ENCODE data around the gene MAPKAPK2.
A peak's percentile ranks its signal among the peaks of the same experiment; 100 is the strongest.

The MAPKAPK2 gene

DNA sequence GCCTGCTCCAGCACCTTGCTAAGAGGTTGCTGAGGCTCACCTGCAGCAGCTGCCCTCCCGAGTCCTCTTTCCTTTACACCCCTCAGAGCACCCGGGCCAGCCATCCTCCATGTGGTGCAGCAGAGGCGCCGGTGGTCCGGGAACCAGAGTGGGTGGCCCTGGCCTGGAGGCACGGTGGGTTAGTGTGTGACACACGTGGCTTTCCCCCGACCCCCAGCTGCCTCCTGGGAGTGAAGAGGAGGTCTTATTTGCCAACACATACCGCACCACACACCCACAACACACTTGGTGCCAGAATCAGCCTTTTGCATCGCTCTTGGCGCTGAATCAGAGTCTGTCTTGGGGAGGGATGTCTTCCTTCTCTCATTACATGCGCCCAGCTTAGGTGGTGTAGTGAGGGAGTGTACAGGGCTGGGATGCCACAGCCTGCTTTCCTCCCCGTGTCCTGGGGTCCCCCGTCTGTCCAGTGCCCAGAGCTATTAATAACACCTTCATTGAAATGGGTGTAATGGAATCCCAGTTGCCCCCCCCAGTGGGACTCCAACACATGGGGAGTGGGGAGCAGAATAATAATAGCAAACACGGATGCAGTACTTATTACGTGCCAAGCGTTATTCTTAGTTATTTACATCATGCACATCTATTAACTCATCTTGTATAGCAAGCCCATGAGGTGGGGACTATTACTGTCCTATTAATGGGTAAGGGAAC, 38.2 kb downstream of the MAPKAPK2 start:
- no peak for DNase-seq (ENCODE audit: low read depth)

- no peak for DNase-seq (ENCODE audit: low read depth)
These were observed 38.7 kb downstream of the MAPKAPK2 start for GRCh38 chr1:206723462-206723804.

DNA sequence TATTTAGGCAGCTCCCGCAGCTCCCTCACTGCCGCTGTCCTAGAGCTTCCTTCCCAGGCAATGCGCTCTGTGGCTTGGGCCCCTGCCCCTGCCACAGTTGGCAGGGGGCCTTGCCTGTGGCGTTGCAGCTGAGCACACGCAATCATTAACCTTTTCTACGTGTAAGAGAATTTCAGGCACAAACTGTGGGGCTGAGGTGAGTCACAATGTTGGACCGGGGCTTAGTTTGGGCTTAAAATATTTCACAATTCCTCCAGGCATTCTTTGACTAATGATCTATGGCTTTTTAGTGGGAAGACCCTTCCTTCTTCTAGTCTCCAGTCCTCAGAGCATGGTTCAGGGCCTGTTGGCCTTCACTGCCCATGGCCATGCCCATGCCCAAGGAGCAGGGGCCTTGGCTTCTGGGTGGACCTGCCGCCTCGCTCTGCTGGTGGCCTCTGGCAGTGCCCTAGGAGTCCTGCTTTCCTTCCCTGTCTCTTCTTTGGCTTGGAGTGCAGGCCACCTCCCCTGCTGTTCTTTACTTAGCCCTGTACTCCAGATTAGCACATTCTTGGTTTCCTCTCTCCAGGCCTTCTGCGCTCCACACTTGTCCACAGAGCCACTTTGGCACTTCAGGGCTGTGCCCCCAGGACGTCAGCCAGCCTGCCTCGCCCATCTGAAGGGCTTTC, 39.2 kb downstream of the MAPKAPK2 start:
- no peak for DNase-seq (ENCODE audit: low read depth)

DNA sequence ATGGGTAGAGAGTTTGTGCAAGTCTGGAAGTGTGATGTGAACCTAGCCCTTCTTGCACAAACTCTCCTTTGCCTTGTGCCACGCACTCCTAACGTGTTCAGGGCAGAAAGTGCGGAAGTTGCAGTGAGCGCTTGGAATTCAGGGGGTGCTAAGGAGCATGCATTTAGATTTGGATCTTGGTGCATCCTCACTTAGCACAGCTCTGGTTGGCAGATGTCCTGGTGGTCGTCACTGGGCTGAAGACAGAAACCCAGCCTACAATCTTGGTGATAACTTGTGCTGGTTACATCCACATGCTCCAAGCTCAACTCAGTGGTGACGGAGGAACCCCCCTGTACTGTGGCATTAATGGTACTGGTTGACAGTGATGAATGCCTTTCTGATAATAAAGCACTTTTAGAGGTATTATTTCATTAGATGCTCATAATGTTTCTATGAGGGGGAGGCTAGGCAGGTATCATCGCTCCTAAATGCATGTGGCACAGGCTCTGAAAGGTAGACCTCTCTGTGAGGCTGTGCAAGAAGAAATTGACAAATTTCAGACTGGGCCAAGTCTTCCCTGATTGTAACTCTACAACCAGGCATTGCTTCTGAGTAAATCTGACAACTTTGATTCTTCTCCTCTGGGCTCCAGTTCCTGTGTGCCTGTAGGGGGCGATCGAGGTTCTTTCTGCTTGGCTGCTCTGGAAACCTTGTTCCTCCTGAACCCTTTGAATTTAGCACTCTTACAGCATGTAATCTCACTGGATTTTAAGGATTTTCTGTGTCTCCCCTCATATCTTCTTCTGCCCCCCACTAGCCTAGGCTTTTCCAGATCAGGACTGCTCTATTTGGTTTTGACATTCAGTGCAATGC, 40.6 kb downstream of the MAPKAPK2 start:
- no peak for DNase-seq (ENCODE audit: low read depth)

GRCh38 chr1:206727981-206728696, 43.4 kb downstream of the MAPKAPK2 start:
- DNase-seq (ENCODE audit: low read depth), result no peak

DNA sequence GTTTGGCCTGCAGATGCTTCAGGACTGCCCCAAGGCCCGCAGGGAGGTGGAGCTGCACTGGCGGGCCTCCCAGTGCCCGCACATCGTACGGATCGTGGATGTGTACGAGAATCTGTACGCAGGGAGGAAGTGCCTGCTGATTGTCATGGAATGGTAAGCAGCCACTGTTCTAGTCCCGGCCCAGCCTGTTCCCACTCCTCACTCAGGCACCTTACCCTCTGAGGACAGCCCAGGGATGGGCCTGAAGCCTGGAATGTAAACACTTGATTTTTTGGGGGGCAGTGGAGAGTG, 43.9 kb downstream of the MAPKAPK2 start:
- DNase-seq (ENCODE audit: low read depth), result no peak

GRCh38 chr1:206729050-206729449, 44.3 kb downstream of the MAPKAPK2 start:
- DNase-seq (ENCODE audit: low read depth), result no peak

- no peak for DNase-seq (ENCODE audit: low read depth)
These were observed 44.8 kb downstream of the MAPKAPK2 start for GRCh38 chr1:206729507-206729906.

- no peak for DNase-seq (ENCODE audit: low read depth)
These were observed 47.8 kb downstream of the MAPKAPK2 start for GRCh38 chr1:206732508-206732907.

- no peak for DNase-seq (ENCODE audit: low read depth)
These were observed 48.3 kb downstream of the MAPKAPK2 start for GRCh38 chr1:206732992-206733391.

DNA sequence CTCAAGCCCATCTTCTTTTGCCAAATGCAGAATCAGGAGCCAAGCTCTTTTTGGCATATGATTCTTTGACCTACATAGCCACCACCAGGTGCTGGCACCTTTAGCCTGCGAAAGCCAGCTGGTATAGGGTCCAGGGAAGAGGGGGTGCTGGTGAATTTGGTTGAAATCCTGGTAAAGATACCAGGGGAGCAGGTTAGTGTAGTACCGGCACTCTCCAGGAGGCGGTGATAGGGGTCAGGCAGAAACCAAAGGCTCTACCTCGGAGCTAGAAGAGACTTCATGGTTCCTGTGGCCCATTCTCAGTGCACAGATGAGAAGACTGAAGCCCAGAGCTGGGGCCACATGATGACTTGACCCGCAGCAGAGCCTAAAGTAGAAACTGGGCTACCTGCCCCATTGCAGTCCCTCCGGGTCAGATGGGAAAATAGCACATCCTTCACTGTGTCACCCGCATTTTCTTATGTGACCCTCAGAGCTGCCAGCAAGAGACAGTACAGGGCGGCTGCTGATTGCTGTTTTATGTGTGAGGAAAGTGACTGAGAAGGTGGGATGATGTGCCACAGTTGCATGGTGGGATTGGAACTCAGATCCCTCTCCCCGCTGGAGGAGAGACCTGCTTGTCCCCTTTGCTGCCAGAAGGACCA, 49.9 kb downstream of the MAPKAPK2 start:
- no peak for DNase-seq (ENCODE audit: low read depth)

DNA sequence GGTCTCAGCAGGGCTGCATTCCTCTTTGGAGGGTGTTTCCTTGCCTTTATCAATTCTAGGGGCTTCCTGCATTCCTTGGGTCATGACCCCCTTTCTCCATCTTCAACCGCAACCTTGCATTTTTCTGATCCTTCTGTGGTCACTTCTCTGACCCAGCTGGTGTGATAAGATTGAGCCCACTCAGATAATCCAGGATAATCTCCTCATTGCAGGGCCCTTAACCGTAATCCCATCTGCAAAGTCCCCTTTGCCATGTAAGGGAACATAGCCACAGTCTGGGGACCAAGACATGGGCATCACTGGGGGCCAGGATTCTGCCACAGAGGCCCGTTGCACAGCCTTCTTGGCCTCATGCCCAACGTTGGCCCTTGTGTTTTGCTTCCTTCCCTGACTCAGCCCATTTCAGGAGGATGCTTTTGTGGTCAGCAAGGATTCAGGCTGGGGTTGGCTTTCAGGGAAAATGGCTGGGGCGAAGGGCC, 50.9 kb downstream of the MAPKAPK2 start:
- peak; percentile 91 for DNase-seq (ENCODE audit: low read depth)

DNA sequence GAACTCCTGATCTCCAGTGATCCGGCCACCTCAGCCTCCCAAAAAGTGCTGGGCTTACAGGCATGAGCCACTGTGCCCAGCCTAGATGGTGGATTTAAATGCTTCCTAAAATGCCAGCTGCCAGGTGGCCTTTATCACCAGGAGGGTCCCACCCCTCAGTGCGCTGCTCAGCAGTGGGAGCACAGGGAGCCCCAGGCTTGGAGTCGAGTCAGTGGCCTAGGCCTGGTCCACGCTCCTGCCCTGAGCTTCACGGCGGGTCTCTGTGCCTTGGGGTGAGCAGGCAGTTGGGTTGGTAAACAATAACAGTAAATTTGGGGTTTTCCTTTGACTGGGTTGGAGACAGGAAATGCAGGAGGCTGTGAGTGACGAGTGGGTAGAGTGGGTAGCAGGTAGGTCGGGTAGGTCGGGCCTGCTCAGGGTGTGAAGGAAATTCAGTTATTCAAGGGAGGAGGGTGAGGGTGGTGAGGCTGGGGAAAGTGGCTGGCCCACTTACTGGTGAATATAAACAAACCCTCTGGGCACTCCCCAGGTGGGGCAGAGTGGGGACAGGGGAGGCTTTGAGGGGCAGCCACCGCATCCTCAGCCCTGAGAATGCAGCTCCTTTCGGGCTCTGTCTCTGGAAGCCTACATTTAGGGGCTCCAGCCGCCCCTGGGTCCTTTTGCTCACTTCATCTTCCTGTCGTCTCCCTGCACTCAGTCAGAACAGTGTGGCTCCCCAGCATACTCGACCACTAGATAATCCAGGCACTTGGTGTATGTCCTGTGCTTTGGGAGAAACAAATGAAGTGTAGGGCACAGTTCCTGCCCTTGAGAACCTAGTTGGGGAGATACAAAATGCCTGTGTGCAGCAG, 52.4 kb downstream of the MAPKAPK2 start:
- DNase-seq (ENCODE audit: low read depth), result no peak

GRCh38 chr1:206737729-206738201, 53.1 kb downstream of the MAPKAPK2 start:
- no peak for DNase-seq (ENCODE audit: low read depth)

DNA sequence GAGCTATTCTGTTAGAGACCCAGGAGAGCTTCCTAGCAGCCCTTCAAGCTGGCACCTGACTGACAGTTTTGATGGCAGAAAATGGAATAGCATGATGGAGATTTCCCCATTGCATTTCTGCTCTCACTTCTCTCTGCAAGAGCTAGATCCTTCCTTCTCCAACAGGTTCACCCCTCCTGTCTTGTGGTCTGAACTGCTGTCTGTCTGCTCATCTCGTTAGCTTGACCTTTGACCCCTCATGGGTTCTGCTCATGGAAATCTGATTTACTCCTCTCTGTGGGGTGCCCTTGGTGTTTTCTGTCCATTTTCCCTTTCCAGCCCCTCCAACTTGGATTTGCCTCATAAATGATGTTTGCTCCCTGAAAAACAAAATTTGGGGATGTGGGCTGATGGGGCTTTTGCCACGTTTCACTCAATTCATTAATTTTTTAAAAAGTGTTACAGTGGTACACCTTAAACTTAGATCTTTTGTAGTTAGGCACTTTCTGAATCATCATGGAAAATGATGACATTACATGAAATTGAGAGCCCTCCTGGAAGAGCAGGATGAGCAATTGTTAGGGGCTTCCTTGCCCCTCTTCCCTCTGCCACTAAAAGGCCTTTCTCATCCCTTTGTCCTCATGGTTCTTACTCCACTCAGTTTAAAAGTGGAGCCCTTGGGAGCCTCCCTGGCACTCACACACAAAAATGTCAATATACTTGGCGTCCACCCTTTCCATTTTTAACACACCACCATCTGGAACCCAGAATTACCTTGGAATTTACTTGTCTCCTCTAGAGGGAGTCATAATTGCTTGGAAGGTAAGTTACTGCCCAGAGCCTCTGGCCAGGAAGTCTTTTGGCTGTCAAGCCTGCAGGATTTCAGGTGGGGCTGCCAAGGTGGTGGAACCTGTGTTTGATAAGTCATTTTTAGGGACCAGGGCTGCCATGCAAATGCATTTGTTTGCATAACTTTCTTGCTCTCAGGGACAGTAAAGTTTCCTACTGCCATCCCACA, 54.0 kb downstream of the MAPKAPK2 start:
- DNase-seq (ENCODE audit: low read depth), result no peak

DNA sequence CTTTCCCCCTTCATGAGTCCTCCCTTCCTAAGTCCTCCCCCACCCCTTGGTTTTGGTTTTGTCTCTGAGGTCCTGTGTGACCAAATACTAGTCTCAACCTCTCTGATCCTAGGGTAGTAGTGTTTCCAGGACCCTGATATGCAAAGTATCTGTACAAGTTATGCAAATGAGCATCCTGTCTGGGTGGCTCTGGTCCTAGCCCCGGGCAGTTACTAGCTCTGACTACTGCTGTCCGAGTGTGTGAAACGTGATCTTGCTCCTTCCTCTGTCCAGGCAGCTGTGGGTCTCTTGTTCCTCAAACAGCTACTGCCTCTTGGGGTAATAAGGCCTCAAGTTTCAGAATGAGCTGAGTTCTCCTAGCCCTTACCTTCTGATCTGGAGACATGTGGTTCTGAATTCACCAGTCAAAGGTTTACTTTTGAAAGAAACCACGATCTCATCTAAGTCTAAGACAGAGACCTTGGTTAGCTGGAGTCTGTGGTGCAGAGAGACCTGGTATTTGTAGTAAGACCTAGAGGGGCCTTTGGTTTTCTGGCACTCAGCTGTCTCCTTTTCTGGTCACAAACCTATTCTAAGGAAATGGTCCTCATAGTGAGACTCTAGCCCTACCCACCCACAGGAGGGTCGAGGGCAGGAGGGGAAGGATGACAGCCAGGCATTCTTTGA, 54.8 kb downstream of the MAPKAPK2 start:
- DNase-seq (ENCODE audit: low read depth), result no peak

GRCh38 chr1:206741142-206741701, 56.5 kb downstream of the MAPKAPK2 start:
- DNase-seq (ENCODE audit: low read depth), result no peak

GRCh38 chr1:206742719-206743383, 58.1 kb downstream of the MAPKAPK2 start:
- no peak for DNase-seq (ENCODE audit: low read depth)

Data from CMK (cell line).